SU-DHL-6 (cell line): ENCODE results near the gene EIF2B5.

ENCODE experiments used
- H2AFZ ChIP-seq: fragments of 200-600 bp; sonication (generic); 2 replicates; pipeline ENCODE4 v1.6.1; 2014; ENCODE audit warnings: low read depth, mild to moderate bottlenecking, moderate library complexity, mixed read lengths, antibody characterized with exemption, low read length; ENCODE audit not compliant: severe bottlenecking
- H3F3A ChIP-seq: fragments of 200-600 bp; shearing (Covaris generic); 2 replicates; pipeline ENCODE4 v1.6.0; 2016; ENCODE audit warnings: antibody characterized with exemption, mild to moderate bottlenecking; ENCODE audit not compliant: insufficient read depth
- H3K27ac ChIP-seq: fragments of 200-600 bp; sonication (generic); 2 replicates; pipeline ENCODE4 v1.5.1; 2016; ENCODE audit warnings: low read depth, mild to moderate bottlenecking, low read length, moderate library complexity, mixed read lengths
- H3K27me3 ChIP-seq: fragments of 200-600 bp; sonication (generic), shearing (Covaris generic); 2 replicates; pipeline ENCODE4 v1.6.0; 2014; ENCODE audit warnings: mild to moderate bottlenecking, low read length
- H3K36me3 ChIP-seq: fragments of 200-600 bp; sonication (generic); 2 replicates; pipeline ENCODE4 v1.6.1; 2014; ENCODE audit warnings: mild to moderate bottlenecking, low read length, mixed read lengths
- H3K4me2 ChIP-seq: fragments of 300-600, 200-600 bp; shearing (Covaris generic), sonication (generic); 2 replicates; pipeline ENCODE4 v1.6.0; 2014; ENCODE audit warnings: low read length, low read depth, mild to moderate bottlenecking; ENCODE audit not compliant: poor library complexity, severe bottlenecking
- H3K4me3 ChIP-seq: fragments of 200-600 bp; sonication (generic); 2 replicates; pipeline ENCODE4 v1.5.1; 2014; ENCODE audit warnings: antibody characterized with exemption, low read length, mild to moderate bottlenecking, mixed read lengths; ENCODE audit not compliant: insufficient read depth, poor library complexity, severe bottlenecking
- H3K79me2 ChIP-seq: fragments of 200-600 bp; sonication (generic); 2 replicates; pipeline ENCODE4 v1.6.1; 2014; ENCODE audit warnings: mild to moderate bottlenecking, low read length, moderate library complexity; ENCODE audit not compliant: insufficient read depth
- H3K9ac ChIP-seq: fragments of 200-600 bp; sonication (generic); 2 replicates; pipeline ENCODE4 v1.7.0; 2014; ENCODE audit warnings: mild to moderate bottlenecking, low read length
- H3K9me2 ChIP-seq: fragments of 200-600 bp; sonication (generic); replicated peaks from 2 replicates; pipeline ENCODE4 v1.6.1; 2014; ENCODE audit warnings: low read length; ENCODE audit not compliant: insufficient read depth
- H3K9me3 ChIP-seq: fragments of 200-600 bp; sonication (generic); 2 replicates; pipeline ENCODE4 v1.6.1; 2014; ENCODE audit warnings: low read length, mixed read lengths; ENCODE audit not compliant: insufficient read depth
- H4K20me1 ChIP-seq: fragments of 200-600 bp; sonication (generic); 2 replicates; pipeline ENCODE4 v1.6.1; 2014; ENCODE audit warnings: low read depth, mild to moderate bottlenecking, antibody characterized with exemption, low read length, moderate library complexity, mixed read lengths
- CTCF ChIP-seq: fragments of 200-600 bp; sonication (generic); IDR thresholded peaks from one replicate; pipeline ENCODE4 v1.5.1; 2017; ENCODE audit warnings: antibody characterized with exemption, mild to moderate bottlenecking, low read length, moderate library complexity; ENCODE audit not compliant: insufficient read depth, poor library complexity, severe bottlenecking
- EZH2phosphoT487 ChIP-seq: fragments of 200-600 bp; sonication (generic), shearing (Covaris generic); conservative IDR thresholded peaks from 2 replicates; pipeline ENCODE4 v1.6.1; 2018; ENCODE audit warnings: mild to moderate bottlenecking, antibody characterized with exemption, low read length, moderate library complexity, mixed read lengths

Gene EIF2B5

GRCh38 chr3:184178521-184179138 is 43.5 kb downstream of the EIF2B5 start:
- Histone ChIP-seq H3K79me2 (peaks cover 24% of the 10 kb centered on the region), H4K20me1 (no peaks in the 10 kb centered on the region), H3K4me2 (no peak overlapping the region), H3K27me3 (no peaks in the 10 kb centered on the region), H3F3A (0 out of 2 replicates have a peak, but pooled peaks cover 6% of the 10 kb centered on the region), H3K9me3 (no peaks in the 10 kb centered on the region), H3K9me2 (no peaks in the 10 kb centered on the region), H3K9ac (no peak overlapping the region), H2AFZ (no peak overlapping the region), H3K27ac (no peak overlapping the region), H3K36me3 (no peaks in the 10 kb centered on the region), H3K4me3 (no peak overlapping the region)
- no peak for TF ChIP-seq EZH2phosphoT487

GRCh38 chr3:184180165-184180564 is 45.0 kb downstream of the EIF2B5 start:
- Histone ChIP-seq H3K27ac (no peak overlapping the region), H3F3A (0 out of 2 replicates have a peak, but pooled peaks cover 3% of the 10 kb centered on the region), H3K36me3 (no peaks in the 10 kb centered on the region)

GRCh38 chr3:184181596-184181995 is 46.4 kb downstream of the EIF2B5 start:
- H2AFZ ChIP-seq = no peak overlapping the region
- H3K4me2 ChIP-seq = no peak overlapping the region
- no peaks in the 10 kb centered on the region for H3K9me3 ChIP-seq
- H3K9me2 ChIP-seq = no peaks in the 10 kb centered on the region
- peaks cover 10% of the 10 kb centered on the region for H3K79me2 ChIP-seq
- no peaks in the 10 kb centered on the region for H3K27me3 ChIP-seq
- H3K4me3 ChIP-seq = no peak overlapping the region
- TF ChIP-seq EZH2phosphoT487 (no peak), CTCF (no peak)
- no peaks in the 10 kb centered on the region for H3K36me3 ChIP-seq
- 0 out of 2 replicates have a peak, but pooled peaks cover 3% of the 10 kb centered on the region for H3F3A ChIP-seq
- no peak overlapping the region for H3K9ac ChIP-seq
- no peak overlapping the region for H3K27ac ChIP-seq
- H4K20me1 ChIP-seq = no peaks in the 10 kb centered on the region

More at GRCh38 chr3:184180165-184180564, 45.0 kb downstream of the EIF2B5 start:
- no peak for TF ChIP-seq CTCF
- no peak for TF ChIP-seq EZH2phosphoT487
- no peak overlapping the region for H3K9ac ChIP-seq
- no peaks in the 10 kb centered on the region for H3K27me3 ChIP-seq
- no peak overlapping the region for H3K4me2 ChIP-seq
- peaks cover 19% of the 10 kb centered on the region for H3K79me2 ChIP-seq
- no peaks in the 10 kb centered on the region for H3K9me2 ChIP-seq
- no peaks in the 10 kb centered on the region for H4K20me1 ChIP-seq
- no peak overlapping the region for H2AFZ ChIP-seq
- no peaks in the 10 kb centered on the region for H3K9me3 ChIP-seq
- H3K4me3 ChIP-seq = no peak overlapping the region

- Histone ChIP-seq H2AFZ (no peak overlapping the region), H3K36me3 (no peaks in the 10 kb centered on the region), H3K9me3 (no peaks in the 10 kb centered on the region), H3K9ac (no peak overlapping the region), H3K27ac (no peak overlapping the region), H4K20me1 (no peaks in the 10 kb centered on the region), H3F3A (0 out of 2 replicates have a peak, but pooled peaks cover 3% of the 10 kb centered on the region), H3K79me2 (peaks cover 26% of the 10 kb centered on the region), H3K4me2 (no peak overlapping the region), H3K27me3 (no peaks in the 10 kb centered on the region), H3K4me3 (no peak overlapping the region), H3K9me2 (no peaks in the 10 kb centered on the region)
- TF ChIP-seq EZH2phosphoT487 = no peak
- TF ChIP-seq CTCF = no peak
Measured at GRCh38 chr3:184183679-184184078, 48.5 kb downstream of the EIF2B5 start.
